Measurements from ENCODE around the gene CACNB1.
A peak's percentile ranks its signal among the peaks of the same experiment; 100 is the strongest.

The CACNB1 gene

DNA sequence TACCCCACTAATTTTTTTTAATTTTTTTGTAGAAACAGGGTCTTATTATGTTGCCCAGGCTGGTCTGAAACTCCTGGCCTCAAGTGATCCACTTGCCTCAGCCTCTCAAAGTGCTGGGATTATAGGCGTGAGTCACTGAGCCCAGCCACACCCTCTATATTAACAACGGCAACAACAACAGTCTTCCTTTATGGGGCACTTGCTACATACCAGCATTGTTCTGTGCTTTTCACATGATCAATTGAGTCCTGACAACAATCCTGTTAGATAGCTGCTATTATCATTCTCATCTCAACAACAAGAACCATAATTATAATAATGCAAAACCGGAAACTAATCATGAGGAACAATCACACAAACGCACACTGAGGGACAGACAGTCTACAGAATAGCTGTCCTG lies 18.9 kb downstream of the CACNB1 start:
- in situ Hi-C loops (cut with MboI; ENCODE audit: low sequenced_read_pairs, unreplicated experiment) = no loop called here
- TF ChIP-seq, protein P1, sequence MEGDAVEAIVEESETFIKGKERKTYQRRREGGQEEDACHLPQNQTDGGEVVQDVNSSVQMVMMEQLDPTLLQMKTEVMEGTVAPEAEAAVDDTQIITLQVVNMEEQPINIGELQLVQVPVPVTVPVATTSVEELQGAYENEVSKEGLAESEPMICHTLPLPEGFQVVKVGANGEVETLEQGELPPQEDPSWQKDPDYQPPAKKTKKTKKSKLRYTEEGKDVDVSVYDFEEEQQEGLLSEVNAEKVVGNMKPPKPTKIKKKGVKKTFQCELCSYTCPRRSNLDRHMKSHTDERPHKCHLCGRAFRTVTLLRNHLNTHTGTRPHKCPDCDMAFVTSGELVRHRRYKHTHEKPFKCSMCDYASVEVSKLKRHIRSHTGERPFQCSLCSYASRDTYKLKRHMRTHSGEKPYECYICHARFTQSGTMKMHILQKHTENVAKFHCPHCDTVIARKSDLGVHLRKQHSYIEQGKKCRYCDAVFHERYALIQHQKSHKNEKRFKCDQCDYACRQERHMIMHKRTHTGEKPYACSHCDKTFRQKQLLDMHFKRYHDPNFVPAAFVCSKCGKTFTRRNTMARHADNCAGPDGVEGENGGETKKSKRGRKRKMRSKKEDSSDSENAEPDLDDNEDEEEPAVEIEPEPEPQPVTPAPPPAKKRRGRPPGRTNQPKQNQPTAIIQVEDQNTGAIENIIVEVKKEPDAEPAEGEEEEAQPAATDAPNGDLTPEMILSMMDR (IDR thresholded peaks at IDR 0.05; ENCODE audit: borderline replicate concordance, control extremely low read depth, extremely low read depth, insufficient read depth, missing control alignments) = no peak
- no peak for DNase-seq (ENCODE audit: low spot score)

DNA sequence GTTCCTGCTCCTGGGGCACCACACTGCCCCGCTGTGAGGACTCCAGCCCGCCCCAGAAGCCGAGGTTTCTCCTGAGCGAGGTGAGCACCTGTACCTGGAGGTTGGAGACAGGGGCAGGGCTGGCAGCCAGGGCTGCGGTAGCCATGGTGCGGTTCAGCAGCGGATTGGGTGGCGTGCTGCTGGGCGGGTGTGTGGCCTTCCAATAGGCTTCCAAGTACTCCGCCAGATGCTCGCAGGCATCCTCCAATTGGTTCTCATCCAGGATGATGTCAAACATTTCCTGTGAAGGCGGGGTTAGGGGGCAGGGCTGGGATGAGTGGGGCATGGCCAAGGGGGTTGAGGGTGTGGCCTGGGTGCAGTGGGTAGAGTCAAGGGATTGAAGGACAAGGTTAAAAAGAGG lies 20.2 kb downstream of the CACNB1 start:
- TF ChIP-seq, protein P1 (IDR thresholded peaks at IDR 0.05; ENCODE audit: borderline replicate concordance, control extremely low read depth, extremely low read depth, insufficient read depth, missing control alignments) = no peak
- in situ Hi-C loops (cut with MboI; ENCODE audit: low sequenced_read_pairs, unreplicated experiment) = no loop called here
- DNase-seq (ENCODE audit: low spot score) = no peak

DNA sequence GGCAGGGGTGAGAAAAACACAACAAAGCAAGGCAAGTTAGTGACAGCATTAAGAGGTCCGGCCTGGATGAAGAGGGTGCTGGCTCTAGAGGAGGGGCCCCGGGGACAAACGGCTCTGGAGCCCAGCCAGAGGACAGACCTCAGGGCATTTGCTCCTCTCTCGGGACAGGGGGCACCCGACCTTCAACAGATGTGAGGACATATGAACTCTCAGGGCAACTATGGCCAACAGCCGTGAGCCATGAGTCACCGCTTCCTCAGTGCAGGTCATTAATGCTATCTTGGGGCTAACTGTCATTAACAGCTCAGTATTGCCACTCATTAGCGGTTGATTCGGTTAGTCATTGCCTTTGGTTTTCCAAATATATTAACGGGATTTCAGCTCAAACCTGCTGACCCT lies 21.8 kb downstream of the CACNB1 start:
- TF ChIP-seq, protein P1 (IDR thresholded peaks at IDR 0.05; ENCODE audit: borderline replicate concordance, control extremely low read depth, extremely low read depth, insufficient read depth, missing control alignments) = no peak
- in situ Hi-C loops (cut with MboI; ENCODE audit: low sequenced_read_pairs, unreplicated experiment) = no loop called here
- DNase-seq (ENCODE audit: low spot score) = no peak

DNA sequence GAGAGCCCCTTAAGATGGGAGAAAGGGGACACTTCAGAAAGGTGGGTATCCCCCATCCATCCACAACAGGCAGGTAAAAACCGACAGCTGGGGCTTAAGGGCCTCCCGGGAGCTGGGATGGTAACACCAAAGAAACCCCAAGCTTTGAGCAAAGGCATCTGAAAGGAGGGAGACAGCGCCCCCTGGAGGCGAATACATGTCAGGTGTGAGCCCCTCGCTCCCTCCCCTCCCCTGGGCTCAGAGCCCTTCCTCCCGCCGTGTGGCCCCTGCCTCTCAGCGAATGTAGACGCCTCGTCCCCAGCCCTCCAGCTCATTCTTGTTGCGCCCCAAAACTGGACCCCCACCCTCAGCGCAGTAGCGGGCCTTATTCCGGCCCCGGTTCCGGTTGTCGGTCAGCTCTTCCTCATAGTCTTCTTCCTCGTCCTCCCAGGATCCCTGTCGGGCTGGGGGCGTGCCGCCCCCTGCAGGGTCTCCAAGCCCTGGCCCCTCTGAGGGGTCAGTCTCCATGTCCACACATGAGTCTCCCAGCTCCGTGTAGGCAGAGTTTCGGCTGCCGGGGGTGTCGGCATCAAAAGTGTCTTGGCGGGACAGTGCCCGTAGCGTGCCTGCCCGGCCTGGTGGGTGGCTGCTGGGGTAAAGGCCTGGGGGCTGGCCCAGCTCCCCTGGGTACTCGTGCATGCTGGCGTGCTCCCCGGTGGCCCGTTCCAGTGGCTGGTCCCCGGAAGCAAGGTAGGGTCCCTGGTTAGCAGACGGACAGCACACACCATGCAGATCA lies 22.4 kb downstream of the CACNB1 start:
- peak; percentile 93 for DNase-seq (ENCODE audit: low spot score)
- in situ Hi-C loops (cut with MboI; ENCODE audit: low sequenced_read_pairs, unreplicated experiment) = no loop called here
- TF ChIP-seq, protein P1 (IDR thresholded peaks at IDR 0.05; ENCODE audit: borderline replicate concordance, control extremely low read depth, extremely low read depth, insufficient read depth, missing control alignments) = peak; percentile 77

DNA sequence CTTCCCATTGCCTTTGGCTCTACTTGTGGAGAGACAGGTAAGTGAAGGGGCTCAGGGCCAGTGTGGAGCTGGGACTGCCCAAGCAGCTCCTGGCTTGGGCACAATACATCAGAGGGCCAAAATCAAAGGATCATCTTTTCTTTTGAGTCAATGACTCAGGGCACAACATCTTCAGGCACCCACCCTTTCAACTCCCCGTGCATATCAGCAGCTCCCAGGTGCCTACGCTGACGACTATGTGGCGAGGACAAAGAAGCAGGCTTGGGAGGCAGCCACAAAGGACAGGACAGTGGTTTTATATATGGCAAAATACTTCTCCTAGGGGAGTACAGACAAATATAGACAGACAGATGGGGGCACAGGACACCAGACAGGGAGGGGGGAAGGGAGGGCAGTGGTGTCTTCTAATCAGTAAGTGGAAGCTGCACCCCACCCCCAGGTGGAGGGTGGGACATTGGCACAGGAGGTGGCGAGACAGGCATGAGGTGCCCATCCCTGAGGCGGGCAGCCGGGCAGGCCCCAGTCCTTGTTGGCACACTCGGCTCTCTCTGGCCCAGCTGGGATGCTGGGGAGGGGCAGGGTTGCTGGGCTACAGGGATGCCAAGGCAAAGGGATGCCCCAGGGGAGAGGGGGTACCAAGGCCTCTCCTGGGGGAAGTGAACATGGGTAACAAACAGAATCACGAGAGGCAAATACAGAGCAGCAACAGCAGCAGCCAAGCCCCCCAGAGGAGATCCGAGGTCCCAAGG lies 23.8 kb downstream of the CACNB1 start:
- DNase-seq (ENCODE audit: low spot score) = no peak
- TF ChIP-seq, protein P1 (IDR thresholded peaks at IDR 0.05; ENCODE audit: borderline replicate concordance, control extremely low read depth, extremely low read depth, insufficient read depth, missing control alignments) = no peak
- in situ Hi-C loops (cut with MboI; ENCODE audit: low sequenced_read_pairs, unreplicated experiment) = no loop called here

DNA sequence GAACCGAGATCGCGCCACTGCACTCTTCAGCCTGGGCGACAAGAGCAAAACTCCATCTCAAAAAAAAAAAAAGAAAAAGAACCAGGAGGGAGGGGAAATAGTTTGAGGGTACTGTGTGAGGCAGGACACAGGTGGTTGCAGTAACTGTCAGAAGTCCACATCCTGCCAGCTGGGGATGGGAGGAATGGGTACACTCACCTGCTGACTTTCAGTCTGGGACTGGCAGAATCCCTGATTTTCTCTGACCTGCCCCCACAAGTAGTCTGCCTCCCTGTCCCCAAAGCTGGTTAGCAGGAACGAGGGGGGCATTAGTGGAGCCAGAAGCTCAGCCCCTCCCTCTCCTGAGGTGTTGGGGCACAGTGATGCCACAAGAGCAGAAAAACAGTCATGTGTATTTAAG lies 24.4 kb downstream of the CACNB1 start:
- in situ Hi-C loops (cut with MboI; ENCODE audit: low sequenced_read_pairs, unreplicated experiment) = no loop called here
- DNase-seq (ENCODE audit: low spot score) = no peak
- TF ChIP-seq, protein P1 (IDR thresholded peaks at IDR 0.05; ENCODE audit: borderline replicate concordance, control extremely low read depth, extremely low read depth, insufficient read depth, missing control alignments) = no peak

Measured in GM13976 (cell line).